Measurements from ENCODE around the gene NRIP1. TPM values are rescaled to one million over a fixed set of nuclear protein-coding genes. Genes with fewer than 3 reads are reported as not detected.

Gene NRIP1
- total RNA-seq, 2 donors from 2014 or later: 29.9 to 35.9 TPM

GRCh38 chr21:15037900-15038293, 26.9 kb downstream of the NRIP1 start:
- Mint-ChIP-seq H3K4me3 (no peak overlapping the region), H3K27me3 (ENCODE audit: insufficient read depth) (no peaks in the 10 kb centered on the region), H3K9me3 (peaks cover 3% of the 10 kb centered on the region), H3K4me1 (peaks cover 5% of the 10 kb centered on the region), H3K27ac (no peak overlapping the region), H3K36me3 (ENCODE audit: low read depth) (peaks cover 14% of the 10 kb centered on the region)
- WGBS, 2 experiments (ENCODE audit: insufficient coverage in 1 of 2, insufficient read length in 1 of 2): 100% methylated on average over 1 of the region's 1 CpG; no CpG with 5 or more reads in 1 of the 2 experiments
- Histone ChIP-seq H3K4me3 (ENCODE audit: low read length) (no peak overlapping the region), H3K27me3 (ENCODE audit: control insufficient read depth, insufficient read depth, low read length, poor library complexity, severe bottlenecking) (no peaks in the 10 kb centered on the region), H3K27ac (ENCODE audit: low read depth, low read length) (no peak overlapping the region), H3K4me1 (ENCODE audit: control insufficient read depth, insufficient read depth, low read length) (no peaks in the 10 kb centered on the region), H3K36me3 (ENCODE audit: control insufficient read depth, insufficient read depth, low read length) (peaks cover 24% of the 10 kb centered on the region), H3K9me3 (ENCODE audit: control insufficient read depth, low read length) (peaks cover 9% of the 10 kb centered on the region), H3K9ac (ENCODE audit: extremely low read depth, low read length, poor library complexity, severe bottlenecking) (no peak overlapping the region)
- no peak for TF ChIP-seq CTCF (conservative IDR thresholded peaks at IDR 0.05)
- no peak for DNase-seq

- peaks cover 3% of the 10 kb centered on the region for H3K9me3 ChIP-seq (ENCODE audit: control insufficient read depth, low read length)
- Mint-ChIP-seq H3K36me3 (ENCODE audit: low read depth) (peaks cover 12% of the 10 kb centered on the region), H3K27me3 (ENCODE audit: insufficient read depth) (no peaks in the 10 kb centered on the region), H3K27ac (no peak overlapping the region), H3K4me1 (peaks cover 5% of the 10 kb centered on the region), H3K9me3 (no peaks in the 10 kb centered on the region), H3K4me3 (no peak overlapping the region)
- H3K4me3 ChIP-seq (ENCODE audit: low read length): no peak overlapping the region
- no peaks in the 10 kb centered on the region for H3K4me1 ChIP-seq (ENCODE audit: control insufficient read depth, insufficient read depth, low read length)
- no peaks in the 10 kb centered on the region for H3K27me3 ChIP-seq (ENCODE audit: control insufficient read depth, insufficient read depth, low read length, poor library complexity, severe bottlenecking)
- WGBS, 2 experiments (ENCODE audit: insufficient coverage in 1 of 2, insufficient read length in 1 of 2): 97% methylated on average over 3 to 5 of the region's 5 CpGs
- no peak overlapping the region for H3K27ac ChIP-seq (ENCODE audit: low read depth, low read length)
- H3K9ac ChIP-seq (ENCODE audit: extremely low read depth, low read length, poor library complexity, severe bottlenecking): no peak overlapping the region
- DNase-seq: no peak
- peak; percentile 43 for TF ChIP-seq CTCF (conservative IDR thresholded peaks at IDR 0.05)
- peaks cover 22% of the 10 kb centered on the region for H3K36me3 ChIP-seq (ENCODE audit: control insufficient read depth, insufficient read depth, low read length)
Measured at GRCh38 chr21:15037095-15037899, 27.5 kb downstream of the NRIP1 start.

- no peak for TF ChIP-seq CTCF (conservative IDR thresholded peaks at IDR 0.05)
Measured at GRCh38 chr21:15036189-15036588, 28.6 kb downstream of the NRIP1 start.

More at GRCh38 chr21:15036189-15036588, 28.6 kb downstream of the NRIP1 start:
- Histone ChIP-seq H3K4me3 (ENCODE audit: low read length) (no peak overlapping the region), H3K27me3 (ENCODE audit: control insufficient read depth, insufficient read depth, low read length, poor library complexity, severe bottlenecking) (no peaks in the 10 kb centered on the region), H3K9ac (ENCODE audit: extremely low read depth, low read length, poor library complexity, severe bottlenecking) (no peak overlapping the region), H3K9me3 (ENCODE audit: control insufficient read depth, low read length) (no peaks in the 10 kb centered on the region), H3K4me1 (ENCODE audit: control insufficient read depth, insufficient read depth, low read length) (no peaks in the 10 kb centered on the region), H3K27ac (ENCODE audit: low read depth, low read length) (no peak overlapping the region), H3K36me3 (ENCODE audit: control insufficient read depth, insufficient read depth, low read length) (peaks cover 19% of the 10 kb centered on the region)
- Mint-ChIP-seq H3K27ac (no peak overlapping the region), H3K4me1 (peaks cover 5% of the 10 kb centered on the region), H3K27me3 (ENCODE audit: insufficient read depth) (no peaks in the 10 kb centered on the region), H3K4me3 (no peak overlapping the region), H3K36me3 (ENCODE audit: low read depth) (peaks cover 13% of the 10 kb centered on the region), H3K9me3 (no peaks in the 10 kb centered on the region)
- 84 to 100% methylated on average over 1 of the region's 1 CpG for WGBS, 2 experiments (ENCODE audit: insufficient coverage in 1 of 2, insufficient read length in 1 of 2)
- no peak for DNase-seq
